ENCODE results near the gene KRTAP12-4. TPM values are rescaled to one million over a fixed set of nuclear protein-coding genes. Genes with fewer than 3 reads are reported as not detected.

Gene KRTAP12-4
- total RNA-seq (ENCODE audit: unreplicated experiment): not detected
- long read RNA-seq: 0 reads

GRCh38 chr21:44654576-44655175 lies at the start of gene KRTAP12-4:
Gene KRTAP12-4, minus strand, starts transcription at chr21:44654659. Its CDS starts 45 bp downstream, at chr21:44654614.
- DNase-seq: no peak
- Mint-ChIP-seq H3K4me1 (ENCODE audit: low read depth, unreplicated experiment) (peaks cover 3% of the 10 kb centered on the region), H3K36me3 (ENCODE audit: unreplicated experiment) (peaks cover 28% of the 10 kb centered on the region), H3K27ac (ENCODE audit: unreplicated experiment) (no peak within 1 kb of the TSS), H3K27me3 (ENCODE audit: unreplicated experiment) (peaks cover 3% of the 10 kb centered on the region), H3K9me3 (ENCODE audit: unreplicated experiment) (peaks cover 14% of the 10 kb centered on the region), H3K4me3 (ENCODE audit: unreplicated experiment) (no peak within 1 kb of the TSS)
- TF ChIP-seq, protein P1, sequence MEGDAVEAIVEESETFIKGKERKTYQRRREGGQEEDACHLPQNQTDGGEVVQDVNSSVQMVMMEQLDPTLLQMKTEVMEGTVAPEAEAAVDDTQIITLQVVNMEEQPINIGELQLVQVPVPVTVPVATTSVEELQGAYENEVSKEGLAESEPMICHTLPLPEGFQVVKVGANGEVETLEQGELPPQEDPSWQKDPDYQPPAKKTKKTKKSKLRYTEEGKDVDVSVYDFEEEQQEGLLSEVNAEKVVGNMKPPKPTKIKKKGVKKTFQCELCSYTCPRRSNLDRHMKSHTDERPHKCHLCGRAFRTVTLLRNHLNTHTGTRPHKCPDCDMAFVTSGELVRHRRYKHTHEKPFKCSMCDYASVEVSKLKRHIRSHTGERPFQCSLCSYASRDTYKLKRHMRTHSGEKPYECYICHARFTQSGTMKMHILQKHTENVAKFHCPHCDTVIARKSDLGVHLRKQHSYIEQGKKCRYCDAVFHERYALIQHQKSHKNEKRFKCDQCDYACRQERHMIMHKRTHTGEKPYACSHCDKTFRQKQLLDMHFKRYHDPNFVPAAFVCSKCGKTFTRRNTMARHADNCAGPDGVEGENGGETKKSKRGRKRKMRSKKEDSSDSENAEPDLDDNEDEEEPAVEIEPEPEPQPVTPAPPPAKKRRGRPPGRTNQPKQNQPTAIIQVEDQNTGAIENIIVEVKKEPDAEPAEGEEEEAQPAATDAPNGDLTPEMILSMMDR (IDR thresholded peaks at IDR 0.05; ENCODE audit: partially characterized antibody, unreplicated experiment): no peak

- Mint-ChIP-seq H3K4me3 (ENCODE audit: unreplicated experiment) (no peak overlapping the region), H3K27ac (ENCODE audit: unreplicated experiment) (no peak overlapping the region), H3K4me1 (ENCODE audit: low read depth, unreplicated experiment) (peaks cover 7% of the 10 kb centered on the region), H3K9me3 (ENCODE audit: unreplicated experiment) (peaks cover 4% of the 10 kb centered on the region), H3K36me3 (ENCODE audit: unreplicated experiment) (no peaks in the 10 kb centered on the region), H3K27me3 (ENCODE audit: unreplicated experiment) (peaks cover 29% of the 10 kb centered on the region)
- DNase-seq: no peak
- TF ChIP-seq, protein P1 (IDR thresholded peaks at IDR 0.05; ENCODE audit: partially characterized antibody, unreplicated experiment): no peak
Measured at GRCh38 chr21:44703731-44704635, 49.5 kb upstream of the KRTAP12-4 start.

DNA sequence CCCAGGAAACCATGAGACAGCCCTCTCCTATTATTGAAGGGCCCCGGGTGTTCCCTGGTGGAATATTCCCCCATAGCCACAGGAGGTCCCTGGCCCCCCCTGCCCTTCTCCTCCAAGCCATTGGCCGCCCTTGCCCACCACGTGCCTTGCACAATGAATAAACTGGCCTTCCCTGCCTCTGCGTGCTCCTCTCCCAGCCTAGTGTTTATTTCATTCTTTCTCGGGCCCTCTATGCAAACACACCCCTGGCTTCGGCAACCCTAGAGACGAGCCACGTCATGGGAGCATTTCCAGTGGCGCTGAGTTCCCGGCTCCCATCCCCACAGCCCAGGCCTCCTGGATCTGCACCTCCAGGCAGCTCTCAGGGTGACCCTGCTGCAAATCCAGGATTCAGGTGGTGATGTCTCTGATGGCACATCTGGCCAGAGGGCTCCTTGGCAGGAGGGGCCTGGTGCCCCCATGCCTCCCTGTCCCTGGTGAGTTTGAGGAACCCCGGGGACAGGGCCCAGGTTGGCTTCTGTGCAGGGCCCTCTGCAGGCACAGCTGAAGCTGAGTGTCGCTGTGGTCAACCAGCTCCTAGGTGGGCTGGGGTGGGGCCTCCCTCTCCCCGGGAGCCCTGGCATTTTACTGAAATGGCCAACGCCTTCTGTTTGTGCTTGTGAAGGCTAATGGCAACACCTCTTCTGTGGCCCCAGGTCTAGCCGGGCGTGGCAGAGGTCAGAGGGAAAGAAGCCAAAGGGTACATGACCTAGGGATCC lies 48.7 kb upstream of the KRTAP12-4 start:
- no peak overlapping the region for H3K27ac Mint-ChIP-seq (ENCODE audit: unreplicated experiment)
- DNase-seq: no peak
- H3K9me3 Mint-ChIP-seq (ENCODE audit: unreplicated experiment): peaks cover 4% of the 10 kb centered on the region
- H3K27me3 Mint-ChIP-seq (ENCODE audit: unreplicated experiment): peaks cover 30% of the 10 kb centered on the region
- TF ChIP-seq, protein P1 (IDR thresholded peaks at IDR 0.05; ENCODE audit: partially characterized antibody, unreplicated experiment): no peak
- no peak overlapping the region for H3K4me3 Mint-ChIP-seq (ENCODE audit: unreplicated experiment)
- H3K36me3 Mint-ChIP-seq (ENCODE audit: unreplicated experiment): no peaks in the 10 kb centered on the region
- peaks cover 8% of the 10 kb centered on the region for H3K4me1 Mint-ChIP-seq (ENCODE audit: low read depth, unreplicated experiment)

DNA sequence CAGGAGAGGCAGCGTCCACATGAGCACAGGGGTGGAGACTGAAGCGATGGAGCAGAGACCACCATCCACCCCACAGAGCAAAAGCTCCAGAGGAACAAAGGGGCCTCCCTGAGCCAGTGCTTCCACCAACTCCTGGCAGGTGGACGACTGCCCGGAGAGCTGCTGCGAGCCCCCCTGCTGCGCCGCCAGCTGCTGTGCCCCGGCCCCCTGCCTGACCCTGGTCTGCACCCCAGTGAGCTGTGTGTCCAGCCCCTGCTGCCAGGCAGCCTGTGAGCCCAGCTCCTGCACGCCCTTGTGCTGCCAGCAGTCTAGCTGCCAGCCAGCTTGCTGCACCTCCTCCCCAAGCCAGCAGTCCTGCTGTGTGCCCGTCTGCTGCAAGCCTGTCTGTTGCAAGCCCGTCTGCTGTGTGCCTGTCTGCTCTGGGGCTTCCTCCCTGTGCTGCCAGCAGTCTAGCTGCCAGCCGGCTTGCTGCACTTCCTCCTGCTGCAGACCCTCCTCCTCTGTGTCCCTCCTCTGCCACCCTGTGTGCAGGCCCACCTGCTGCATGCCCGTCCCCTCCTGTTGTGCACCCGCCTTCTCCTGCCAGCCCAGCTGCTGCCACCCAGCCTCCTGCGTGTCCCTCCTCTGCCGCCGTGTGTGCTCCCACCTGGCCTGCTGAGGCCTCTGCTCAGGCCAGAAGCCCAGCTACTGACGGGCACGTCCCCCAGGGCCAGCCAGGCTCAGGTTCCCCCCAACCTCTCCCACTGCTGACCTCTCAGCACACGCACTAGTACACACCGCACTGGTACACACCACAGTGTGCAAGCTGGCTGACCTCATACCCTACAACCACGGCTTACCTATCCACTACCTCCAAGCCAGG lies 47.9 kb upstream of the KRTAP12-4 start:
- no peak for DNase-seq
- H3K27ac Mint-ChIP-seq (ENCODE audit: unreplicated experiment): no peak overlapping the region
- no peaks in the 10 kb centered on the region for H3K36me3 Mint-ChIP-seq (ENCODE audit: unreplicated experiment)
- no peak overlapping the region for H3K4me3 Mint-ChIP-seq (ENCODE audit: unreplicated experiment)
- peaks cover 13% of the 10 kb centered on the region for H3K4me1 Mint-ChIP-seq (ENCODE audit: low read depth, unreplicated experiment)
- H3K9me3 Mint-ChIP-seq (ENCODE audit: unreplicated experiment): peaks cover 11% of the 10 kb centered on the region
- TF ChIP-seq, protein P1 (IDR thresholded peaks at IDR 0.05; ENCODE audit: partially characterized antibody, unreplicated experiment): no peak
- H3K27me3 Mint-ChIP-seq (ENCODE audit: unreplicated experiment): peaks cover 36% of the 10 kb centered on the region

All from glutamatergic neuron (in vitro differentiated cells).